Measurements from ENCODE around the gene BTNL9. TPM values are rescaled to one million over a fixed set of nuclear protein-coding genes. Genes with fewer than 3 reads are reported as not detected.

BTNL9 gene
- total RNA-seq, 1 experiment from 2014 or later, result 0.96 TPM

- Histone ChIP-seq H4K91ac (ENCODE audit: insufficient read length, low read depth, low read length) (no peak overlapping the region), H3K27ac (ENCODE audit: insufficient read length, low read depth, low read length) (no peak overlapping the region), H3K27me3 (ENCODE audit: insufficient read depth, low read length) (no peaks in the 10 kb centered on the region; the same call in 1 of the 2 replicates), H3K18ac (ENCODE audit: insufficient read length, low read depth, low read length) (peak overlapping the region; percentile 64), H2BK12ac (ENCODE audit: insufficient read length, low read depth, low read length) (no peak overlapping the region), H3K9me3 (ENCODE audit: control insufficient read depth, low read depth, low read length) (no peaks in the 10 kb centered on the region), H4K20me1 (ENCODE audit: control insufficient read depth, insufficient read depth, insufficient read length) (no peaks in the 10 kb centered on the region), H2AK5ac (ENCODE audit: insufficient read length, low read length) (no peak overlapping the region), H3K23ac (ENCODE audit: insufficient read length, low read depth, low read length) (no peak overlapping the region), H2AFZ (ENCODE audit: low read length) (no peak overlapping the region), H2BK15ac (ENCODE audit: low read depth, low read length) (no peak overlapping the region), H3K56ac (ENCODE audit: insufficient read length, low read depth, low read length) (no peak overlapping the region), H3K79me2 (ENCODE audit: insufficient read depth, low read length) (no peaks in the 10 kb centered on the region), H3K9ac (ENCODE audit: extremely low read depth, insufficient read length, low read length) (no peak overlapping the region), H3T11ph (ENCODE audit: low read length) (no peak overlapping the region), H3K4ac (ENCODE audit: low read depth, low read length) (no peak overlapping the region), H3K4me2 (ENCODE audit: insufficient read depth, insufficient read length, low read length) (no peak overlapping the region), H2BK5ac (ENCODE audit: insufficient read length, low read length) (no peak overlapping the region), H4K8ac (replicated peaks; ENCODE audit: insufficient read length, low read depth, low read length) (no peak overlapping the region), H3K4me1 (ENCODE audit: insufficient read depth, low read length) (0 out of 2 replicates have a peak, but pooled peaks cover 2% of the 10 kb centered on the region), H3K23me2 (ENCODE audit: insufficient read length, low read depth, low read length, poor library complexity, severe bottlenecking) (no peaks in the 10 kb centered on the region), H4K5ac (ENCODE audit: insufficient read length, low read depth, low read length) (no peak overlapping the region), H3K79me1 (ENCODE audit: insufficient read depth, low read depth, low read length, poor library complexity, severe bottlenecking) (no peaks in the 10 kb centered on the region), H3K14ac (ENCODE audit: insufficient read depth, low read length) (no peak overlapping the region), H2BK20ac (ENCODE audit: low read depth, low read length, poor library complexity, severe bottlenecking) (no peak overlapping the region), H2BK120ac (ENCODE audit: low read depth, low read length, poor library complexity, severe bottlenecking) (no peak overlapping the region)
- Mint-ChIP-seq H3K9me3 (no peaks in the 10 kb centered on the region; a peak in 1 of 5 replicates), H3K27me3 (ENCODE audit: low read depth) (peaks cover 44% of the 10 kb centered on the region), H3K4me3 (no peak overlapping the region), H3K36me3 (ENCODE audit: insufficient read depth in 1 of 3, low read depth in 3 of 3) (no peaks in the 10 kb centered on the region), H3K4me1 (peaks cover 7 to 15% of the 10 kb centered on the region in 2 experiments; a peak in 3 of 4 replicates), H3K27ac (no peak overlapping the region)
- no CpG with 5 or more reads among the region's 10 CpGs for WGBS (ENCODE audit: extremely low coverage, insufficient read length, low lambda C conversion rate)
- DNase-seq, result no peak
- TF ChIP-seq CTCF (conservative IDR thresholded peaks at IDR 0.05), result no peak
Observed at GRCh38 chr5:181087309-181087708, 47.2 kb downstream of the BTNL9 start.
